Panc1 (cell line): ENCODE data around the gene C1orf87.

Source experiments
- POLR2AphosphoS5 ChIP-seq: IDR thresholded peaks from 2 replicates; pipeline ENCODE4 v1.6.1; 2012; ENCODE audit warnings: mild to moderate bottlenecking, low read depth, low read length, moderate library complexity
- SIN3A ChIP-seq: IDR thresholded peaks from 2 replicates; pipeline ENCODE4 v1.6.1; 2012; ENCODE audit warnings: low read depth, mild to moderate bottlenecking, low read length, moderate library complexity, borderline replicate concordance; ENCODE audit not compliant: insufficient read depth
- TCF7L2 ChIP-seq: IDR thresholded peaks from 2 replicates; pipeline ENCODE4 v1.6.1; 2011; ENCODE audit warnings: mild to moderate bottlenecking, low read depth, low read length, inconsistent platforms
- TF ChIP-seq, protein P1 (sequence below): fragments of 450-650 bp; IDR thresholded peaks from 2 replicates; pipeline ENCODE4 v1.5.1; 2017; ENCODE audit warnings: mild to moderate bottlenecking
- TF ChIP-seq, protein P2 (sequence below), 2 experiments: IDR thresholded peaks; 2 replicates each; pipeline ENCODE4 v1.6.1; 2011 to 2012; ENCODE audit warnings: low read depth in 2 of 2, control low read depth in 1 of 2, low read length in 1 of 2, mild to moderate bottlenecking in 1 of 2, moderate library complexity in 1 of 2; ENCODE audit not compliant: insufficient read depth in 1 of 2

DNA sequence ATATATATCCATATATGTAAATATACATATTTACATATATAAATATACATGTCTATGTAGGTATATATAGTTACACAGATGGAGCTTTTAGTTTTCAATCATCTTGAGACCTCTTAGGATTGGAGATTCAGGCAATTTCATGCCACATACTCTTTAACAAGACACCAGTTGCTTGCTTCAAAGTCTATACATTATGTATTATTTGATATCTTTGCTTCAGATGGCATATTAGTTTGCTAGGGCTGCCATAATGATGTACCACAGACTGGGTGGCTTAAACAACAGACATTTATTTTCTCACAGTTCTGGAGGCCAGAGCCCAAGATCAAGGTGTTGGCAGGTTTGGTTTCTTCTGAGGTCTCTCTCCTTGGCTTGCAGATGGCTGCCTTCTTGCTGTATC is 14.1 kb upstream of the C1orf87 start:
- no peak for TF ChIP-seq POLR2AphosphoS5
- TF ChIP-seq, protein P1, sequence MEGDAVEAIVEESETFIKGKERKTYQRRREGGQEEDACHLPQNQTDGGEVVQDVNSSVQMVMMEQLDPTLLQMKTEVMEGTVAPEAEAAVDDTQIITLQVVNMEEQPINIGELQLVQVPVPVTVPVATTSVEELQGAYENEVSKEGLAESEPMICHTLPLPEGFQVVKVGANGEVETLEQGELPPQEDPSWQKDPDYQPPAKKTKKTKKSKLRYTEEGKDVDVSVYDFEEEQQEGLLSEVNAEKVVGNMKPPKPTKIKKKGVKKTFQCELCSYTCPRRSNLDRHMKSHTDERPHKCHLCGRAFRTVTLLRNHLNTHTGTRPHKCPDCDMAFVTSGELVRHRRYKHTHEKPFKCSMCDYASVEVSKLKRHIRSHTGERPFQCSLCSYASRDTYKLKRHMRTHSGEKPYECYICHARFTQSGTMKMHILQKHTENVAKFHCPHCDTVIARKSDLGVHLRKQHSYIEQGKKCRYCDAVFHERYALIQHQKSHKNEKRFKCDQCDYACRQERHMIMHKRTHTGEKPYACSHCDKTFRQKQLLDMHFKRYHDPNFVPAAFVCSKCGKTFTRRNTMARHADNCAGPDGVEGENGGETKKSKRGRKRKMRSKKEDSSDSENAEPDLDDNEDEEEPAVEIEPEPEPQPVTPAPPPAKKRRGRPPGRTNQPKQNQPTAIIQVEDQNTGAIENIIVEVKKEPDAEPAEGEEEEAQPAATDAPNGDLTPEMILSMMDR, result no peak
- TF ChIP-seq SIN3A, result no peak
- TF ChIP-seq TCF7L2, result no peak
- TF ChIP-seq, protein P2, sequence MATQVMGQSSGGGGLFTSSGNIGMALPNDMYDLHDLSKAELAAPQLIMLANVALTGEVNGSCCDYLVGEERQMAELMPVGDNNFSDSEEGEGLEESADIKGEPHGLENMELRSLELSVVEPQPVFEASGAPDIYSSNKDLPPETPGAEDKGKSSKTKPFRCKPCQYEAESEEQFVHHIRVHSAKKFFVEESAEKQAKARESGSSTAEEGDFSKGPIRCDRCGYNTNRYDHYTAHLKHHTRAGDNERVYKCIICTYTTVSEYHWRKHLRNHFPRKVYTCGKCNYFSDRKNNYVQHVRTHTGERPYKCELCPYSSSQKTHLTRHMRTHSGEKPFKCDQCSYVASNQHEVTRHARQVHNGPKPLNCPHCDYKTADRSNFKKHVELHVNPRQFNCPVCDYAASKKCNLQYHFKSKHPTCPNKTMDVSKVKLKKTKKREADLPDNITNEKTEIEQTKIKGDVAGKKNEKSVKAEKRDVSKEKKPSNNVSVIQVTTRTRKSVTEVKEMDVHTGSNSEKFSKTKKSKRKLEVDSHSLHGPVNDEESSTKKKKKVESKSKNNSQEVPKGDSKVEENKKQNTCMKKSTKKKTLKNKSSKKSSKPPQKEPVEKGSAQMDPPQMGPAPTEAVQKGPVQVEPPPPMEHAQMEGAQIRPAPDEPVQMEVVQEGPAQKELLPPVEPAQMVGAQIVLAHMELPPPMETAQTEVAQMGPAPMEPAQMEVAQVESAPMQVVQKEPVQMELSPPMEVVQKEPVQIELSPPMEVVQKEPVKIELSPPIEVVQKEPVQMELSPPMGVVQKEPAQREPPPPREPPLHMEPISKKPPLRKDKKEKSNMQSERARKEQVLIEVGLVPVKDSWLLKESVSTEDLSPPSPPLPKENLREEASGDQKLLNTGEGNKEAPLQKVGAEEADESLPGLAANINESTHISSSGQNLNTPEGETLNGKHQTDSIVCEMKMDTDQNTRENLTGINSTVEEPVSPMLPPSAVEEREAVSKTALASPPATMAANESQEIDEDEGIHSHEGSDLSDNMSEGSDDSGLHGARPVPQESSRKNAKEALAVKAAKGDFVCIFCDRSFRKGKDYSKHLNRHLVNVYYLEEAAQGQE (IDR thresholded peaks at IDR 0.05; ENCODE audit: insufficient read depth in 1 of 2, low read depth in 2 of 2, low read length in 1 of 2), result no peak
